Fibroblast of lung (primary cell): ENCODE results near the gene MRTO4. TPM values are rescaled to one million over a fixed set of nuclear protein-coding genes. Genes with fewer than 3 reads are reported as not detected.
"Not testable (repeated sequence)": the region's sequence is repeated elsewhere in the genome, so short reads cannot be mapped to it uniquely, and the experiment has no call there.

ENCODE experiments used
- DNase-seq, 2 donors: peaks; one replicate each; pipeline versions ENCODE4 v3.0.0 to v3.0.0-alpha.2; 2010; ENCODE audit warnings: low read depth in 2 of 2
- H2AFZ ChIP-seq: 2 replicates; pipeline ENCODE4 v1.5.1; 2012; ENCODE audit warnings: low read length, control low read depth, inconsistent platforms
- H3K27ac ChIP-seq: 2 replicates; pipeline ENCODE4 v1.5.1; 2011; ENCODE audit warnings: low read length, control low read depth; ENCODE audit not compliant: insufficient read depth
- H3K27me3 ChIP-seq: 2 replicates; pipeline ENCODE4 v1.5.1; 2011; ENCODE audit warnings: mild to moderate bottlenecking, low read length; ENCODE audit not compliant: control insufficient read depth, insufficient read depth
- H3K36me3 ChIP-seq: 2 replicates; pipeline ENCODE4 v1.5.1; 2011; ENCODE audit warnings: low read length; ENCODE audit not compliant: control insufficient read depth, insufficient read depth
- H3K4me1 ChIP-seq: 2 replicates; pipeline ENCODE4 v1.5.1; 2011; ENCODE audit warnings: low read length; ENCODE audit not compliant: control insufficient read depth, insufficient read depth; ENCODE audit errors: extremely low read depth
- H3K4me2 ChIP-seq: 2 replicates; pipeline ENCODE4 v1.5.1; 2011; ENCODE audit warnings: low read length, control low read depth; ENCODE audit not compliant: insufficient read depth; ENCODE audit errors: extremely low read depth
- H3K4me3 ChIP-seq, 4 experiments: fragments of 200-600 bp in 1 of 4; sonication (generic) in 1 of 4; replicated peaks in 1 of 4; 2 replicates each; pipeline ENCODE4 v1.5.1; 2011 to 2016; ENCODE audit warnings: low read length in 4 of 4, low read depth in 3 of 4, mild to moderate bottlenecking in 3 of 4, control low read depth in 2 of 4, inconsistent platforms in 1 of 4, mixed read lengths in 1 of 4; ENCODE audit not compliant: insufficient read depth in 1 of 4; ENCODE audit errors: control extremely low read depth in 1 of 4
- H3K79me2 ChIP-seq: 2 replicates; pipeline ENCODE4 v1.5.1; 2012; ENCODE audit warnings: mild to moderate bottlenecking, low read length, inconsistent platforms; ENCODE audit not compliant: control insufficient read depth, insufficient read depth
- H3K9ac ChIP-seq: 2 replicates; pipeline ENCODE4 v1.5.1; 2011; ENCODE audit warnings: mild to moderate bottlenecking, low read length, control low read depth; ENCODE audit not compliant: insufficient read depth
- H3K9me3 ChIP-seq: 2 replicates; pipeline ENCODE4 v1.5.1; 2012; ENCODE audit warnings: low read depth, low read length; ENCODE audit not compliant: control insufficient read depth, insufficient read depth
- H4K20me1 ChIP-seq: 2 replicates; pipeline ENCODE4 v1.5.1; 2011; ENCODE audit warnings: low read length; ENCODE audit not compliant: control insufficient read depth, insufficient read depth; ENCODE audit errors: extremely low read depth
- CTCF ChIP-seq, 2 donors: IDR thresholded peaks in 1 of 2; conservative IDR thresholded peaks in 1 of 2; 1 replicate in 1 of 2; 2 replicates in 1 of 2; pipeline ENCODE4 v1.5.1; 2011 to 2012; ENCODE audit warnings: low read length in 2 of 2, control low read depth in 1 of 2, inconsistent platforms in 1 of 2, low read depth in 1 of 2, mild to moderate bottlenecking in 1 of 2
- EZH2 ChIP-seq: IDR thresholded peaks from 2 replicates; pipeline ENCODE4 v1.5.1; 2012; ENCODE audit warnings: low read length, control low read depth, mild to moderate bottlenecking; ENCODE audit errors: missing control alignments
- polyA plus RNA-seq, 2 donors: library from polyadenylated mRNA; depleted of rRNA in 1 of 2; stranded (reverse) in 1 of 2; unstranded in 1 of 2; fragments of >200 nt; gene quantifications; 2 replicates each; pipeline ENCODE4 v1.2.1, GENCODE V29; 2011 to 2012; ENCODE audit warnings: missing spikeins in 1 of 2
- total RNA-seq: library from RNA; depleted of rRNA; stranded (reverse); fragments of >200 nt; gene quantifications from 2 replicates; pipeline ENCODE4 v1.2.1, GENCODE V29; 2014

MRTO4 gene
- total and polyA plus RNA-seq, 2 donors (not counting 1 experiment from before 2014, with no cell fraction given), result 12.6 to 28.6 TPM

DNA sequence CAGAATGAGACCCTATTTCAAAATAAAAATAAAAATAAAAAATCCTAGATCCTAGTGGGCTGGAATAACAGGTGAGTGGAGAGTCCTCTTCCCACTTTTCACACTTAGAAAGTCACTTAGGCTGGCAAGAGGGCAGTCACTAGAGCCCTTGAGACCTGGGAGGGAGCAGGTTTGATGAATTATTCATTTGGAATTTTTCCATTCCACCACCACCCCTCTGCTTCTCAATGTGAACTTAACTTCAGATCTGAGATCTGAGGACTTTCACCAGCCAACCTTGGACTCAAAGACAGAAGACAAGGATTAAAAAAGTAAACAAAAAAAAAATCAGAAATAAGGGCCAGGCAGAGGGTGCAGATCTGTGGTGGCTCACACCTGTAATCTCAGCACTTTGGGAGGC is 20.5 kb downstream of the MRTO4 start:
- Histone ChIP-seq H3K4me3 (no peak overlapping the region), H4K20me1 (no peaks in the 10 kb centered on the region), H3K4me1 (no peaks in the 10 kb centered on the region), H3K27ac (no peak overlapping the region), H3K9ac (no peak overlapping the region), H3K9me3 (no peaks in the 10 kb centered on the region), H2AFZ (no peak overlapping the region), H3K4me2 (no peak overlapping the region), H3K27me3 (no peaks in the 10 kb centered on the region), H3K79me2 (no peaks in the 10 kb centered on the region), H3K36me3 (no peaks in the 10 kb centered on the region)
- TF ChIP-seq CTCF (conservative IDR thresholded peaks at IDR 0.05 in 1 of 2, IDR thresholded peaks at IDR 0.05 in 1 of 2; ENCODE audit: low read depth in 1 of 2, low read length in 2 of 2) (no peak), EZH2 (no peak)
- DNase-seq, result no peak

DNA sequence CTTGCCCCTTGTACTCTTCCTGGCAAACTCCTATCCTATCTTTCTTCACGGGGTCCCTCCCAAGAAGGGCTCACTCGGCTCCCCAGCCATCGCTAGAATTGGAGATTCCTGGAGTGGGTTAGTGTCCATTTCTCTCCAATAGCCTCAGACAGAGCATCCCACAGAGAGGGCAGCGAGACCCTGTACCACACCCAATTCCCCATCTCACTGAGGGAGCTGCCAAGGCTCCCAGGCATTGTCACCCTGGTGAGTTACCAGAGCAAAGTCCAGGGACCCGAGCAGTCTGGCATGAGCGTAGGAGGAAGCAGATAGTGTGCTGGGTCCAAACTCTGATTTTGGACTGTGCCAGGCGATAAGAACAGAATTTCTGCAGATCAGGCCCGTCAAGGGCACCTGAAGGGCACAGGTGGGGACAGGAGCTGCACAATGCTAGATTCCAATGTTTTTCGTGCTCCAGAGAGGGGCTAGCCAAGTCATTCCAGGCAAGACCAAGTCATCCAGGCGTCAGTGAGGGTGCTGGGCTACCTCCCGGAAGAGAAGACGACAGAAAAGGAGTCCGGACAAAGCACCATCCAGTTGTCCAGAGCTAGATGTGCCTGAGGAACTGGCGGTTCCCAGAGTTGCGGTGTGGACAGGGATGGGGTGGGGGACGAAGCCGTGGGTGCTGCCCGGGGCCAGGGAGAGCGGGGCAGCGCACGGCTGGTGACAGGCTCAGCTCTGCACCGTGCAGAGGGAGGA is 21.7 kb downstream of the MRTO4 start:
- Histone ChIP-seq H3K9me3 (no peaks in the 10 kb centered on the region), H2AFZ (no peak overlapping the region), H3K4me3 (no peak overlapping the region), H3K4me1 (no peaks in the 10 kb centered on the region), H3K27me3 (no peaks in the 10 kb centered on the region), H3K4me2 (no peak overlapping the region), H4K20me1 (no peaks in the 10 kb centered on the region), H3K9ac (no peak overlapping the region), H3K79me2 (no peaks in the 10 kb centered on the region), H3K27ac (no peak overlapping the region), H3K36me3 (no peaks in the 10 kb centered on the region)
- TF ChIP-seq CTCF (conservative IDR thresholded peaks at IDR 0.05 in 1 of 2, IDR thresholded peaks at IDR 0.05 in 1 of 2; ENCODE audit: low read depth in 1 of 2, low read length in 2 of 2), result no peak
- no peak for TF ChIP-seq EZH2
- no peak for DNase-seq

- peak in 1 of 2 donors; percentile 22 for DNase-seq
- not testable (repeated sequence) for H3K9me3 ChIP-seq, H4K20me1 ChIP-seq, H3K36me3 ChIP-seq, H2AFZ ChIP-seq, H3K27me3 ChIP-seq, H3K79me2 ChIP-seq, H3K27ac ChIP-seq, H3K4me3 ChIP-seq, H3K4me2 ChIP-seq, H3K4me1 ChIP-seq, H3K9ac ChIP-seq
Measured at GRCh38 chr1:19273844-19274531, 22.4 kb downstream of the MRTO4 start.
